ENCODE results near the gene NFIB. TPM values are rescaled to one million over a fixed set of nuclear protein-coding genes. Genes with fewer than 3 reads are reported as not detected.

Gene NFIB
- polyA plus RNA-seq, 1 experiment = 0.47 TPM

DNA sequence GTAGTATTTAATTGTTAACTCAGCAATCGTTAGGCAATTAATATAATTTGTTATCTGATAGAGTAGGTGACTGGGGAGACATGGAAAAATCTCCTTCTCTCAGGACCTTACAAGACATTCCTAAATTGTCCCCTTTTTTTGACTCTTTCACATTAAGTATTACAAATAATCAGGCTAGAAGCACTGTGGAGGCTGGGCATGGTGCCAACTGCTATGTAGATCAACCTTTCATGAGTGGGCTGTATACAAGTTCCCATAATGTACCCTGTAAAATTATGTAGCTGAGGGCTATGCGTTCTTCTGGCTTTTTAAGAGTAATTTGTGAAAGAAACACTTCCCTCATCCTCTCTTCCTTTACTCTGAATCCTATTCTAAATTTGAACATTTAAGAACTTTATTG, 140.2 kb downstream of the NFIB start:
- no peak for TF ChIP-seq CTCF (IDR thresholded peaks at IDR 0.05; ENCODE audit: insufficient read depth, low read depth, low read length)
- ChIA-PET POLR2A (no interaction called here), CTCF (no interaction called here)
- DNase-seq (ENCODE audit: low read depth) = no peak
- Histone ChIP-seq H3K4me3 (ENCODE audit: low read depth, low read length) (no peak overlapping the region), H3K36me3 (ENCODE audit: control insufficient read depth, insufficient read depth, low read length) (no peaks in the 10 kb centered on the region), H3K27me3 (ENCODE audit: control insufficient read depth, insufficient read depth, low read length) (no peaks in the 10 kb centered on the region)

GRCh38 chr9:14170973-14171596, 142.9 kb downstream of the NFIB start:
- ChIA-PET POLR2A (no interaction called here), CTCF (no interaction called here)
- no peak for DNase-seq (ENCODE audit: low read depth)
- no peak for TF ChIP-seq CTCF (IDR thresholded peaks at IDR 0.05; ENCODE audit: insufficient read depth, low read depth, low read length)
- no peaks in the 10 kb centered on the region for H3K27me3 ChIP-seq (ENCODE audit: control insufficient read depth, insufficient read depth, low read length)
- H3K36me3 ChIP-seq (ENCODE audit: control insufficient read depth, insufficient read depth, low read length) = no peaks in the 10 kb centered on the region
- H3K4me3 ChIP-seq (ENCODE audit: low read depth, low read length) = no peak overlapping the region

GRCh38 chr9:14170392-14170931, 143.5 kb downstream of the NFIB start:
- Histone ChIP-seq H3K27me3 (ENCODE audit: control insufficient read depth, insufficient read depth, low read length) (no peaks in the 10 kb centered on the region), H3K4me3 (ENCODE audit: low read depth, low read length) (no peak overlapping the region), H3K36me3 (ENCODE audit: control insufficient read depth, insufficient read depth, low read length) (no peaks in the 10 kb centered on the region)
- DNase-seq (ENCODE audit: low read depth) = no peak
- ChIA-PET POLR2A (no interaction called here), CTCF (no interaction called here)
- TF ChIP-seq CTCF (IDR thresholded peaks at IDR 0.05; ENCODE audit: insufficient read depth, low read depth, low read length) = no peak

- ChIA-PET POLR2A (no interaction called here), CTCF (no interaction called here)
- Histone ChIP-seq H3K27me3 (ENCODE audit: control insufficient read depth, insufficient read depth, low read length) (no peaks in the 10 kb centered on the region), H3K4me3 (ENCODE audit: low read depth, low read length) (no peak overlapping the region), H3K36me3 (ENCODE audit: control insufficient read depth, insufficient read depth, low read length) (no peaks in the 10 kb centered on the region)
- DNase-seq (ENCODE audit: low read depth) = no peak
- no peak for TF ChIP-seq CTCF (IDR thresholded peaks at IDR 0.05; ENCODE audit: insufficient read depth, low read depth, low read length)
These were observed 145.6 kb downstream of the NFIB start for GRCh38 chr9:14168381-14168780.

GRCh38 chr9:14165376-14166035, 148.4 kb downstream of the NFIB start:
- H3K36me3 ChIP-seq (ENCODE audit: control insufficient read depth, insufficient read depth, low read length) = no peaks in the 10 kb centered on the region
- CTCF ChIA-PET = no interaction called here
- H3K27me3 ChIP-seq (ENCODE audit: control insufficient read depth, insufficient read depth, low read length) = no peaks in the 10 kb centered on the region
- POLR2A ChIA-PET = no interaction called here
- no peak overlapping the region for H3K4me3 ChIP-seq (ENCODE audit: low read depth, low read length)
- no peak for TF ChIP-seq CTCF (IDR thresholded peaks at IDR 0.05; ENCODE audit: insufficient read depth, low read depth, low read length)
- no peak for DNase-seq (ENCODE audit: low read depth)

Data from BJ (cell line).